GM12878 (cell line): ENCODE data around the gene EIF4E2. TPM values are rescaled to one million over a fixed set of nuclear protein-coding genes. Genes with fewer than 3 reads are reported as not detected.

Source experiments
- ATAC-seq: fragments of 200-7000 bp; cut with Tn5 transposase; 3 replicates; pipeline ENCODE4 v1.9.1; 2020; ENCODE audit warnings: mild to moderate bottlenecking, moderate library complexity
- BruUV-seq: library from RNA; stranded (reverse); fragments of 400-500 nt; replicated peaks from 2 replicates; lab custom pipeline; 2021; lab: Mats Ljungman, UMichigan
- CTCF ChIA-PET: fragments of 300-600 bp; sonication (Branson Sonifier 250); formaldehyde crosslinking; extraction: SDS; loops from one replicate; lab custom pipeline; 2021; ENCODE audit warnings: inconsistent platforms; lab: Yijun Ruan, JAX
- POLR2A ChIA-PET: fragments of 350-600 bp; formaldehyde crosslinking; extraction: SDS; loops from one replicate; lab custom pipeline; 2021; ENCODE audit warnings: inconsistent platforms; lab: Charles Lee
- RAD21 ChIA-PET: fragments of 300-600 bp; sonication (Branson Sonifier 250); formaldehyde crosslinking; loops from one replicate; lab custom pipeline; 2023; ENCODE audit warnings: antibody characterized with exemption; ENCODE audit not compliant: unreplicated experiment; lab: Charles Lee
- SMC1A ChIA-PET: fragments of 300-600 bp; sonication (Branson Sonifier 250); formaldehyde crosslinking; loops from one replicate; lab custom pipeline; 2023; ENCODE audit not compliant: unreplicated experiment, uncharacterized antibody; lab: Charles Lee
- DNase-seq: peaks from one replicate; pipeline ENCODE4 v3.0.0-alpha.2; 2011; ENCODE audit warnings: low read depth, low spot score
- FAIRE-seq: peaks from 3 replicates; lab custom pipeline; 2011; peaks lifted over from hg19 to GRCh38; lab: Jason Lieb, UNC
- H2AFZ ChIP-seq: 2 replicates; pipeline ENCODE4 v1.6.0; 2011; ENCODE audit warnings: low read depth, low read length, control low read depth; ENCODE audit not compliant: control insufficient read depth
- H3K27ac ChIP-seq: 2 replicates; pipeline ENCODE4 v1.5.1; 2011; ENCODE audit warnings: control low read depth; ENCODE audit not compliant: control insufficient read depth, insufficient read depth
- H3K27me3 ChIP-seq, 2 experiments: replicated peaks in 1 of 2; 2 replicates each; pipeline versions ENCODE4 v1.6.0 to v1.6.1; 2011; ENCODE audit warnings: low read length in 1 of 2; ENCODE audit not compliant: control insufficient read depth in 2 of 2, insufficient read depth in 2 of 2
- H3K36me3 ChIP-seq, 2 experiments: 2 replicates each; pipeline ENCODE4 v1.5.1; 2011; ENCODE audit warnings: low read length in 1 of 2; ENCODE audit not compliant: control insufficient read depth in 2 of 2, insufficient read depth in 2 of 2
- H3K4me1 ChIP-seq: 2 replicates; pipeline ENCODE4 v1.6.1; 2011; ENCODE audit warnings: mild to moderate bottlenecking, low read length, moderate library complexity, mixed read lengths; ENCODE audit not compliant: control insufficient read depth, insufficient read depth
- H3K4me2 ChIP-seq: 2 replicates; pipeline ENCODE4 v1.6.0; 2011; ENCODE audit warnings: control low read depth; ENCODE audit not compliant: control insufficient read depth, insufficient read depth
- H3K4me3 ChIP-seq: fragments of 200-600 bp; sonication (generic); 2 replicates; pipeline ENCODE4 v1.5.1; 2016
- H3K79me2 ChIP-seq: 2 replicates; pipeline ENCODE4 v1.6.0; 2011; ENCODE audit warnings: low read length; ENCODE audit not compliant: control insufficient read depth, insufficient read depth
- H3K9ac ChIP-seq: 2 replicates; pipeline ENCODE4 v1.8.0; 2011; ENCODE audit warnings: low read length, control low read depth, mixed read lengths; ENCODE audit not compliant: control insufficient read depth, insufficient read depth
- H3K9me3 ChIP-seq: replicated peaks from 3 replicates; pipeline ENCODE4 v1.5.1; 2011; ENCODE audit warnings: mild to moderate bottlenecking, low read length; ENCODE audit not compliant: control insufficient read depth, insufficient read depth
- H4K20me1 ChIP-seq: 2 replicates; pipeline ENCODE4 v1.6.0; 2011; ENCODE audit not compliant: control insufficient read depth, insufficient read depth
- CHD4 ChIP-seq: fragments of 200-600 bp; sonication (generic); IDR thresholded peaks from 2 replicates; pipeline ENCODE4 v1.6.1; 2016; ENCODE audit warnings: mild to moderate bottlenecking
- EGR1 ChIP-seq, 2 experiments: IDR thresholded peaks; 1 replicate in 1 of 2; 2 replicates in 1 of 2; pipeline ENCODE4 v1.6.1; 2011 to 2012; ENCODE audit warnings: low read depth in 2 of 2, low read length in 2 of 2, borderline replicate concordance in 1 of 2, mild to moderate bottlenecking in 1 of 2, moderate library complexity in 1 of 2
- FOS ChIP-seq: IDR thresholded peaks from 3 replicates; pipeline ENCODE4 v1.6.1; 2011; ENCODE audit warnings: borderline replicate concordance; ENCODE audit not compliant: insufficient read length; ENCODE audit errors: extremely low read depth
- POLR2A ChIP-seq: IDR thresholded peaks from 2 replicates; pipeline ENCODE4 v1.6.1; 2011; ENCODE audit warnings: low read depth, mild to moderate bottlenecking, low read length
- ZNF217 ChIP-seq: fragments of 450-650 bp; IDR thresholded peaks from 2 replicates; pipeline ENCODE4 v1.6.1; 2017; ENCODE audit warnings: antibody characterized with exemption, mild to moderate bottlenecking
- WGBS: methylation state at CpG from one replicate; pipeline ENCODE4 v1.1.6; 2016; ENCODE audit warnings: low lambda C conversion rate; ENCODE audit not compliant: insufficient replicate concordance, insufficient coverage; ENCODE audit errors: missing lambda C conversion rate; 5-methylcytosine and 5-hydroxymethylcytosine counted together
- in situ Hi-C: fragments of 300-500 bp; cut with MboI; formaldehyde crosslinking; loops from 9 replicates; pipeline ENCODE4 v1.14.3; 2018; ENCODE audit warnings: mixed read lengths
- intact Hi-C: fragments of 100-400 bp; cut with micrococcal nuclease; formaldehyde crosslinking; loops from one replicate; pipeline ENCODE4 v1.14.2; 2022; ENCODE audit not compliant: unreplicated experiment
- polyA plus RNA-seq, 11 experiments: library from polyadenylated mRNA; depleted of rRNA in 4 of 11; unstranded in 6 of 11; stranded (reverse) in 5 of 11; fragments of >200 nt; fragmentation: Nextera tagmentation in 4 of 11; fragmentation: Illumina TruSeq in 1 of 11; extraction: Ambion mirVana in 4 of 11; extraction: Trizol in 1 of 11; gene quantifications; 1 replicate in 1 of 11; 2 replicates in 10 of 11; pipeline versions ENCODE4 v1.2.1 to v1.2.3, GENCODE V29; 2011 to 2016; ENCODE audit warnings: inconsistent platforms in 2 of 11, missing spikeins in 2 of 11, low read depth in 1 of 11
- total RNA-seq, 4 experiments: library from RNA; depleted of rRNA in 3 of 4; stranded (reverse); fragments of >200 nt in 3 of 4; fragmentation: Illumina TruSeq in 1 of 4; extraction: Trizol in 1 of 4; gene quantifications; 2 replicates each; pipeline versions ENCODE4 v1.2.1 to v1.2.3, GENCODE V29; 2013 to 2021
- TF ChIP-seq, protein P1 (sequence below): fragments of 150-350 bp; IDR thresholded peaks from 2 replicates; pipeline ENCODE4 v1.6.1; 2016; ENCODE audit warnings: low read depth, low read length
- TF ChIP-seq, protein P2 (sequence below): fragments of 450-650 bp; IDR thresholded peaks from 2 replicates; pipeline ENCODE4 v1.6.1; 2016; ENCODE audit warnings: mild to moderate bottlenecking, moderate library complexity, borderline replicate concordance

Gene EIF4E2
- total and polyA plus RNA-seq, 10 of the 15 experiments (the other 5 are each of a cell fraction or from before 2014, with no cell fraction given) = 56.1 to 158 (median 110) TPM

DNA sequence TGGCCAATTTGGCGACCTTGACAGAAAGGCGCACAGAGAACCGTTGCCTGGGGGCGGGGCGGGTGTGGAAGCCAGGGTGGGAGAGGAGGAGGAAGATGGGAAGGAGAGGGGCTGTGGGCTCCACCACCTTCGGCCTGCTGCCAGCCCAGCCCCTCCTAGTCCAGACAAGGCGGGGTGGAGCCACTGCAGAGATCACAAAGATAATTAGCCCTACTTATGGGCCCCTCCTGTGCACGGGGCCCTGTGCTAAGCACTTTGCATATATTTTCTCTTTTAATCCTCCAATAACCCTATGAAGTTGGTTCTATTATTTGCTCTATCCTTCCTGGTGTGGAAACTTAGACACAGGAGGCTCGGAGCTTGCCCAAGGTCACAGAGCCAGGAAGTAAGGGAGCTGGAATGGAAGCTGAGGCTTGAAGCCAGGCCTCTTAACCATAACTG lies 49.1 kb upstream of the EIF4E2 start (continued):
- TF ChIP-seq, protein P1, sequence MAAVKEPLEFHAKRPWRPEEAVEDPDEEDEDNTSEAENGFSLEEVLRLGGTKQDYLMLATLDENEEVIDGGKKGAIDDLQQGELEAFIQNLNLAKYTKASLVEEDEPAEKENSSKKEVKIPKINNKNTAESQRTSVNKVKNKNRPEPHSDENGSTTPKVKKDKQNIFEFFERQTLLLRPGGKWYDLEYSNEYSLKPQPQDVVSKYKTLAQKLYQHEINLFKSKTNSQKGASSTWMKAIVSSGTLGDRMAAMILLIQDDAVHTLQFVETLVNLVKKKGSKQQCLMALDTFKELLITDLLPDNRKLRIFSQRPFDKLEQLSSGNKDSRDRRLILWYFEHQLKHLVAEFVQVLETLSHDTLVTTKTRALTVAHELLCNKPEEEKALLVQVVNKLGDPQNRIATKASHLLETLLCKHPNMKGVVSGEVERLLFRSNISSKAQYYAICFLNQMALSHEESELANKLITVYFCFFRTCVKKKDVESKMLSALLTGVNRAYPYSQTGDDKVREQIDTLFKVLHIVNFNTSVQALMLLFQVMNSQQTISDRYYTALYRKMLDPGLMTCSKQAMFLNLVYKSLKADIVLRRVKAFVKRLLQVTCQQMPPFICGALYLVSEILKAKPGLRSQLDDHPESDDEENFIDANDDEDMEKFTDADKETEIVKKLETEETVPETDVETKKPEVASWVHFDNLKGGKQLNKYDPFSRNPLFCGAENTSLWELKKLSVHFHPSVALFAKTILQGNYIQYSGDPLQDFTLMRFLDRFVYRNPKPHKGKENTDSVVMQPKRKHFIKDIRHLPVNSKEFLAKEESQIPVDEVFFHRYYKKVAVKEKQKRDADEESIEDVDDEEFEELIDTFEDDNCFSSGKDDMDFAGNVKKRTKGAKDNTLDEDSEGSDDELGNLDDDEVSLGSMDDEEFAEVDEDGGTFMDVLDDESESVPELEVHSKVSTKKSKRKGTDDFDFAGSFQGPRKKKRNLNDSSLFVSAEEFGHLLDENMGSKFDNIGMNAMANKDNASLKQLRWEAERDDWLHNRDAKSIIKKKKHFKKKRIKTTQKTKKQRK = no peak
- no peak for TF ChIP-seq FOS

DNA sequence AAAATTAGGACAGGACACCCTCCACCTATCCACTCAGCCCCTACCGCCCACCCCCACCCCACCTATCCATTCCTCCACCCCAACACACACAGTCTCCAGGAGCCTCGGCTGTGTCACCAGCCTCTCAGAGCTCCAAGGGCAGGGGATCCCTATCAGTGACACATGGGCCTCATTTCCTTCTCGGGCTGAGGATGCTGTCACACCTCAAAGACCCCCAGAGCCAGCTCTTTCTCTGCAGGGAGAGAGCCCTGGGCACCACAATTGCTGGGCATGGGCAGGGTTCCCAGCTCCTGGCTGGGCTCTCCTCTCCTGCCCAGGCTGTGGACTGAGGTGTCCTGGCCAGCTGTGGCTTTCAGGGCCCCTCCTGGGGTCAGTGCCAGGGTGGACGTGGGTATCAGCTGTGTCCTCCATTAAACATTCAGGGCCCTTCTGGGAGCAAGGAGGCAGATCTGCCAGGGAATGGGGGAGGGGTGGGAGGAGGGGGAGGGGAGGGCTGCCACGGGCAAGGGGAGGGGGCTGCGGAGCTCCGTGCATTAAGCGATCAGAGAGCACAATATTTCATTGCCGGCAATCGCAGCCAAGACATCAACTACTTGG lies 48.6 kb upstream of the EIF4E2 start:
- Histone ChIP-seq H3K27me3 (peaks cover 5 to 12% of the 10 kb centered on the region in 2 experiments), H3K4me3 (no peak overlapping the region), H3K4me2 (no peak overlapping the region), H2AFZ (no peak overlapping the region), H3K27ac (no peak overlapping the region), H3K79me2 (no peaks in the 10 kb centered on the region), H3K9ac (no peak overlapping the region), H4K20me1 (no peaks in the 10 kb centered on the region), H3K4me1 (no peaks in the 10 kb centered on the region), H3K36me3 (no peaks in the 10 kb centered on the region), H3K9me3 (no peaks in the 10 kb centered on the region)
- ChIA-PET RAD21 (no interaction called here), SMC1A (no interaction called here), POLR2A (no interaction called here), CTCF (no interaction called here)
- ATAC-seq (no peak), FAIRE-seq (no peak), DNase-seq (no peak)
- in situ Hi-C loops (no loop called here), intact Hi-C loops (no loop called here)
- WGBS = 0% methylated on average over 9 of the region's 10 CpGs
- TF ChIP-seq, protein P2, sequence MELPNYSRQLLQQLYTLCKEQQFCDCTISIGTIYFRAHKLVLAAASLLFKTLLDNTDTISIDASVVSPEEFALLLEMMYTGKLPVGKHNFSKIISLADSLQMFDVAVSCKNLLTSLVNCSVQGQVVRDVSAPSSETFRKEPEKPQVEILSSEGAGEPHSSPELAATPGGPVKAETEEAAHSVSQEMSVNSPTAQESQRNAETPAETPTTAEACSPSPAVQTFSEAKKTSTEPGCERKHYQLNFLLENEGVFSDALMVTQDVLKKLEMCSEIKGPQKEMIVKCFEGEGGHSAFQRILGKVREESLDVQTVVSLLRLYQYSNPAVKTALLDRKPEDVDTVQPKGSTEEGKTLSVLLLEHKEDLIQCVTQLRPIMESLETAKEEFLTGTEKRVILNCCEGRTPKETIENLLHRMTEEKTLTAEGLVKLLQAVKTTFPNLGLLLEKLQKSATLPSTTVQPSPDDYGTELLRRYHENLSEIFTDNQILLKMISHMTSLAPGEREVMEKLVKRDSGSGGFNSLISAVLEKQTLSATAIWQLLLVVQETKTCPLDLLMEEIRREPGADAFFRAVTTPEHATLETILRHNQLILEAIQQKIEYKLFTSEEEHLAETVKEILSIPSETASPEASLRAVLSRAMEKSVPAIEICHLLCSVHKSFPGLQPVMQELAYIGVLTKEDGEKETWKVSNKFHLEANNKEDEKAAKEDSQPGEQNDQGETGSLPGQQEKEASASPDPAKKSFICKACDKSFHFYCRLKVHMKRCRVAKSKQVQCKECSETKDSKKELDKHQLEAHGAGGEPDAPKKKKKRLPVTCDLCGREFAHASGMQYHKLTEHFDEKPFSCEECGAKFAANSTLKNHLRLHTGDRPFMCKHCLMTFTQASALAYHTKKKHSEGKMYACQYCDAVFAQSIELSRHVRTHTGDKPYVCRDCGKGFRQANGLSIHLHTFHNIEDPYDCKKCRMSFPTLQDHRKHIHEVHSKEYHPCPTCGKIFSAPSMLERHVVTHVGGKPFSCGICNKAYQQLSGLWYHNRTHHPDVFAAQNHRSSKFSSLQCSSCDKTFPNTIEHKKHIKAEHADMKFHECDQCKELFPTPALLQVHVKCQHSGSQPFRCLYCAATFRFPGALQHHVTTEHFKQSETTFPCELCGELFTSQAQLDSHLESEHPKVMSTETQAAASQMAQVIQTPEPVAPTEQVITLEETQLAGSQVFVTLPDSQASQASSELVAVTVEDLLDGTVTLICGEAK = no peak
- TF ChIP-seq POLR2A (no peak), EGR1 (IDR thresholded peaks at IDR 0.05; ENCODE audit: borderline replicate concordance in 1 of 2, low read depth in 2 of 2, low read length in 2 of 2) (no peak), ZNF217 (no peak), CHD4 (no peak)
- BruUV-seq = no TSS peak
